GM21367 (cell line): ENCODE data around the gene EXOSC2.
"Not testable (repeated sequence)": the region's sequence is repeated elsewhere in the genome, so short reads cannot be mapped to it uniquely, and the experiment has no call there.

ENCODE experiments used
- ATAC-seq: cut with Tn5 transposase; IDR thresholded peaks from one replicate; pipeline ENCODE4 v1.9.1; 2021; ENCODE audit not compliant: unreplicated experiment

EXOSC2 gene

DNA sequence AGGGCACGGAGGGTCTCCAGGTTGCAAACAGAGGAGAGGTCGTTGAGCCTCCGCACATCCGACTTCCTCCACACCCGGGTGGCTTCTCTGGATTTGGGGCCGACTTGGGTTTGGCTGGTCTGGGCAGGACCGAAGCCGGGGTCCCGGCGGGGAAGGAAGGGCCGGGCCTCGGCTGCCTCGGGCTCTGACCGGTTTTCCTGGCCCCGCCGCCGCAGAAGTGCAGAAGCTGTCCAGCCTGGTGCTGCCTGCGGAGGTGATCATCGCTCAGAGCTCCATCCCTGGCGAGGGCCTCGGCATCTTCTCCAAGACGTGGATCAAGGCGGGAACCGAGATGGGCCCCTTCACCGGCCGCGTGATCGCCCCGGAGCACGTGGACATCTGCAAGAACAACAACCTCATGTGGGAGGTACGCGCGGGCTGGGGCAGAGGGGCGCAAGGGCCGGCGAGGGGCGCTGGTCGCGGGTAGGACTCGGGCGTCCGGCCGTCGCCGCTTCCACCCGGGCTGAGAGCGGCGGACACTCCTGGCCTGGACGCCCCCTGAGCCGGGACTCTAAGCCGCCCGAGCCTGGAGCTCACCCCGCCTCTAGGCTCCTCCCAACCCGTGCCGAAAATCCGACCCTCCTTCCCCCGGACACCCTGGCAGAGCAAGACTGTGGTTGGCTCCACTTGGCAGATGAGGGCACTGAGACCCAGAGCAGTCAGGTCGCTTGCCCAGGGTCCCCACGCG is 27.0 kb upstream of the EXOSC2 start:
- ATAC-seq = no peak

DNA sequence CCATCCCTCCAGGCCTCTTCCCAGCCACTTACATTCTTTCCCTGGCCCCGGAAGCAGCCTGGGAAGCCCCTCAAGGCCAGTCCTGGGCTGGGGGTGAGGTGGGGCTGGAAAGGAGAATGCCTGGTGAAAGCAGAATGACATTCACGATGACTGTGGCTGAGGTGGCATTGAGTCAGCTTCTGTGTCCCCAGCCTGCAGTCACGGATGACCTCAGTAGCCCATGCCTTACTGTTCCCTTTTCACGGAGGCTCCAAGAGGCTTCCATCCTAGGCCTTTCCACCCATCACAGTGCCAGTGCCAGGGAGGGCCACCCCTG is 26.5 kb upstream of the EXOSC2 start:
- no peak for ATAC-seq

DNA sequence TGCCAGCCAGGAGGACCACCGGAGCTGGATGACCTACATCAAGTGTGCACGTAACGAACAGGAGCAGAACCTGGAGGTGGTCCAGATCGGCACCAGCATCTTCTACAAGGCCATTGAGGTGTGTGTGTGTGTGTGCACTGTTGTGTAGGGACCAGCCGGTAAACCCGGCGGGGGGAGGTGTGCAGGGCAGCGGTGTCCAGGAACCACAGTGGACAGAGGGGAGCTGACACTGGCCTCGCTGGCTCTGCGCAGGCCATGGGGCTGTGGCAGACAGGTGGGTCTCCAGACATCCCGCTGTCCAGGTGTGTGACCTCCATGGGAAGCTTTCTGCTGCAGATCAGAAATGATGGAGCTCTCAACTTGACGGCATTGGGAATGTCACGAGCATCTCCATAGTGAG is 25.4 kb upstream of the EXOSC2 start:
- ATAC-seq = no peak

DNA sequence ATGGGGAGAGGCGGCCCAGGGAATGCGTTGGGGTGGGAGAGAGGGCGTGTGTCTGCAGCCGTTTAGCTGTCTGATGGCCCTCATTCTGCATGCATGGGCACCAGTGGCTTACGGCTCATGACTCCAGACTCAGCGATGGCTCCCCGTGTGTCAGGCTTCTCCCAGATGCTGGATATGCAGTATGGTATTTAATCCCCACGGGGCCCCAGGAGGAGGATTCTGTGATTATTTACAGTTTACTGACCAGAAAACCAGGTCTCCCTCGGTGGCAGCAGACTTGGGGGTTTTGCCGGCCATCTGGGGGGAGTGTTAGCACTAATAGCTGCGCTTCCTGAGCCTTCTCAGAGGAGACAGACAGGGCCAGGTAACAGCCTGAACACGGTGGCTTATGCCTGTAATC is 24.9 kb upstream of the EXOSC2 start:
- ATAC-seq = no peak

DNA sequence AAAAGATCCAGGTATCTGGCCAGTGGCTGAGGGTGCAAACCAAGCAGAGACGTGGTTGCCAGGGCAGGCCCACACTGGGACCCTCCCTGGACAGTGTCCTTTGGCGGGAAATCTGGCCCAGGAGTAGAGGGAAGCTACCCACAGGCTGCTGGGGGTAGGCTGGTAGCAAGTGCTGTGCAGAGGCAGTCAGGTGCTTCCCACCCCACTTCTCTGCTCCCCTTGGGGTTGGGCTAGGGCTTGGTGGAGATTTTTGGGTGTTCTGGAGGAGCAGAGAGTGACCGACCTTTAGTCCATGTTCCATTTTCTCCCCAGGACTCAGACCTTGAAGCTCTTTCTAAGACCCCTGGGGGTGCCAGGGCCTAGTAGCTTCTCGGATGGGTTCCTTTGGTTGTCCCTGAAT is 23.6 kb upstream of the EXOSC2 start:
- no peak for ATAC-seq

DNA sequence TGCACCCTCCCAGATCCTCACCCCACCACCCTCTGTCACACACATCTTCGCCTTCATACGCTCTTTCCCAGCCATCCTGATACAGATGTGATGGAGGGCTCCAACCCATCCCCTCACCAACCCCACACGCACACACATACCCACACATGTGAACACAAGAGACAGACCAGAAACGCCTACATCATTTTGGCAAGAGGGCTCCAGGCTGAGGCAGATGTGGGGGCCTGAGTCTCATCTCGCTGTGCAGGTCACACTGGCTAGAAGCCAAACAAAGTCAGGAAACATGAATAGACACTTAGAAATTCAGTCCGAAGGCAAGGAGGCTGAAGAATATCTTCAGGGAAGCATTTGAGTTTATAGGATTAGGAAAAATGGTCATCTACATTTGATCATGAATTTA is 22.9 kb upstream of the EXOSC2 start:
- no peak for ATAC-seq

DNA sequence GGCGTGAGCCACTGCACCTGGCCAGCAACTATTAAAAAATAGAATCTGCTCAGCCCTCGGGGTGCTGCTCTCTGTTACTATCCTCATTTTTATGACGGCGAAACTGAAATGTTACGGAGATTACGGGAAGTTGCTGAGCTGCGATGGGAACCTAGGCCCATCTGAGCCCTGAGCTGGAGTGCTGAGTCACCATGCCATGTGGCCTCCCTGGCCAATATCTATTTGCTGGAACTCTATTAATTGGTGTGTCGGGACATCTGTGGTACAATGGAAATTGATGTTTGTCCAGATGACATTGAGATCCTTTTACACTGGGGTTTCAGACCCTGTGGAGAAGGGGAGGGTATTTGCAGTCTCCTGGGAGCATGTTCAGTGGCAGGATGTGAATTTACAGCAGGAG is 21.1 kb upstream of the EXOSC2 start:
- ATAC-seq = no peak

DNA sequence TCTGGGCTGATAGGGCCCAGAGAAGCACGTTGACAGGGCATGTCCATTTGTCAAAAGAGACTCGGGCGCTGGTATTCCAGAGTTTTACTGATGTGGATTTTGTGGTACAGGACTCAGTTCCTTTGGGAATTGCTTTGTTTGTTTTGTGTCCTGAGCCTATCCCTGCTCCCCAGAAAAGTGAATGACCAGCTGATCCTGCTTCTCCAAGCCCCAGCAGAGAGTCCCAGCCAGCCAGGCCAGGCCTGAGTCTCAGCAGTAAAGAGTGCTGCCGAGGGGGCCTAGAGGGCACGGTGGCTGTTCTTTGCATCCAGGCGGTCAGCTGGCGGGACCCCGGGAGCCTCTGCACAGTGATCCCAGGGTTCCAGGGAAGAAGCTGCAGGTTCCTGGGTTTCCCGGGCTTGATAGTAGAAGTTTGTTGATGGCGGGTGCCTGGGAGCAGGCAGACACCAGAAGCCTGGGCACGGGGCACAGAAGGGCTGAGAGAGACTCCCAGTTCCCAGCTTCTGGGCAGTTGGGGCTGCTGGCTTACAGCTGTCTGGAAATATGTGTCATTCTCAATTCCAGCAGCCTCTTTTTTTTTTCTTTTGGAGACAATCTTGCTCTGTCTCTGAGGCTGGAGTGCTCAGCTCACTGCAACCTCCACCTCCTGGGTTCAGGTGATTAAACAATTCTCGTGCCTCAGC is 20.5 kb upstream of the EXOSC2 start:
- ATAC-seq = no peak

DNA sequence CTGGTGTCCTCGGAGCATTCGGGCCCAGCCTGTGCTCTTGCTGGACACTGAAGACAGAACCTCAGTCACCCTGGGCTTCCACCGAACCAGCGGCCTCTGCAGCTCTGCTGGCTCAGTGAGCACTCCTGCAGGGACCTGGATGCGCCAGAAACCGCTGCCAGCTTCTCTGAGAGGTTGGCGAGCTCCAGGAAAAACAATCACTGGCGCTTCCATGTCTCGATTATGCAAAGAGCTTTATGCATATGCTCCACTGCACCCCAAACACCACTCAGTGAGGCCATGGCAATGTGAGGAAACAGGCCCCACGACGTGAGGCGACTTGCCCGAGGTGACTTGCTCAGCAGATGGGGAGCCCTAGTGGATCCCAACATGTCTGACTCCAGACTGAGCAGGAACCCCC is 18.2 kb upstream of the EXOSC2 start:
- no peak for ATAC-seq

DNA sequence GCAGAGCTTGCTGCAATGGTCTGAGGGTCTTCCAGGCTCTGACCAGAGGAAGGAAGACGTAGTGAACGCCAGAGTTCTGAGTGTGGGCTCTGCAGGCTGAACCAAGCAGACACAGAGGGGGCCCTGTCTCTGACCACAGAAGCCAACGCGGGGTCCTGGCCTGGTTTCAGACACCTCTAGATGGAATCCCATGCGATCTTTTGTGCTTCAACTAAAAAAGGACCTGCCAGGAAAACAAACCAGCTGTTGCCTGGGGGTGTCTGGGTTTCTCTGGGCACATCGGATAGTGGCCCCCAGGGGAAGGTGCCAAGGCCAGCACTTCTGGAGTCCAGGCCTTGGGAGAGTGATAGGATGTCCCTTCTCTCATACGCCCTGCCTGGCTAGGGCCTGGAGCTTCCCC is 16.3 kb upstream of the EXOSC2 start:
- no peak for ATAC-seq

DNA sequence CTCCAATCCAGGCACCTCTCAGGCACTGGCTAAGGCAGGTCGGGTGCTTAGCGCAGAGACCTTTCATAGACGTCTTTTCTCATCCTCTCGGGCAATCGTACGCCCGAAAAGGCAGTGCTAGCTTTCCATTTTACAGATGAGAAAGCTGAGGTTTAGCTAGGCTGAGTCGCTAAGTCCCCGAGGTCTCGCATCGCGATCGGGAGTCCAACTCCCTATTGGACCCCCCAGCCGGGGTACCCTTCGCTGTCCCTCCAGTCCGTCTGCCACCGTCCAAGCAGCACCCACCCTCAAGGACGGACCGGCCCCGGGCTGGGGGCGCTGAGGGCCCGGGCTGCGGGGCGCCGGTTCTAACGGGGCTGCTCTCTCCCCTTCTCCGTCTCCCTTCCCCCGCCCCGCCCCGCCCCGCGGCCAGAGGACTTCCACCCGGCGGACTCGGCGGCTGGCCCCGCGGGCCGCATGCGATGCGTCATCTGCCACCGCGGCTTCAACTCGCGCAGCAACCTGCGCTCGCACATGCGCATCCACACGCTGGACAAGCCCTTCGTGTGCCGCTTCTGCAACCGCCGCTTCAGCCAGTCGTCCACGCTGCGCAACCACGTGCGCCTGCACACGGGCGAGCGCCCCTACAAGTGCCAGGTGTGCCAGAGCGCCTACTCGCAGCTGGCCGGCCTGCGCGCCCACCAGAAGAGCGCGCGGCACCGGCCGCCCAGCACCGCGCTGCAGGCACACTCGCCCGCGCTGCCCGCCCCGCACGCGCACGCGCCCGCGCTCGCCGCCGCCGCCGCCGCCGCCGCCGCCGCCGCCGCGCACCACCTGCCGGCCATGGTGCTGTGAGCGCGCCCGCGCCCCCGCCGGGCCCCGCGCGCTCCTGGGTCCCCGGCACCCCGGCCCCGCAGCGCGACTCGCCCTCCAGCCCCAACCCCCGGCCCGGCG is 12.5 kb upstream of the EXOSC2 start:
- ATAC-seq = no peak

DNA sequence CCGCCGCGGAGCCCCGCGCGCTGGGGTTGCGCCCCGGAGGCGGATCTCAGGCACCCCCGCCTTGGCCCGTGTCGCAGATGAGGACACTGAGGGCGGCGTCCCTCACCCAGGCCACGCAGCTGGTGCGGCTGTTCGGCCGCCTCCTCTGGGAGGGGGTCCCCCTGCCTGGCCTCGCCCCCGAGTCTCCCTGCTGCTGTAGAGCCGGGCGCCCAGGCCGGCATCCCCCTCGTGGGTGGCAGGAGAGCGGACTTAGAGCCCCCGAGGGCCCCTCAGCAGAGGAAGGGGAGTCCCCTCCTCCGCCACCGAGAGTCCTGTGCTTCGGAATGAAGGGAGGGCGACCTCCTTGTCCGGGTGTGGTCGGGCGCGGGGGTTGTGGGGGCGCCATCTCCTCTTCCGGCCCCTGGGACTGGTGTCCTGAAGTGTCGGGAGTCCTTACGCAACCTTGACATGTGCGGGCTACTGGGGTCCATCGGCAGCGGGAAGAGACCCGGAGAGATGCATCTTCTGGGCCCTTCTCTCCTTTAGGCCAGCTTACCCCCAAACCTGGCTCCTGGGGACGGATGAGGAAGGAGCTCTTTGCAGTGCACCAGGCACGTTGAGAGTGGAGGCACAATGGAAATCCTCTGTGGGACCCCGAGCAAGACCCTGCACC is 11.7 kb upstream of the EXOSC2 start:
- no peak for ATAC-seq

DNA sequence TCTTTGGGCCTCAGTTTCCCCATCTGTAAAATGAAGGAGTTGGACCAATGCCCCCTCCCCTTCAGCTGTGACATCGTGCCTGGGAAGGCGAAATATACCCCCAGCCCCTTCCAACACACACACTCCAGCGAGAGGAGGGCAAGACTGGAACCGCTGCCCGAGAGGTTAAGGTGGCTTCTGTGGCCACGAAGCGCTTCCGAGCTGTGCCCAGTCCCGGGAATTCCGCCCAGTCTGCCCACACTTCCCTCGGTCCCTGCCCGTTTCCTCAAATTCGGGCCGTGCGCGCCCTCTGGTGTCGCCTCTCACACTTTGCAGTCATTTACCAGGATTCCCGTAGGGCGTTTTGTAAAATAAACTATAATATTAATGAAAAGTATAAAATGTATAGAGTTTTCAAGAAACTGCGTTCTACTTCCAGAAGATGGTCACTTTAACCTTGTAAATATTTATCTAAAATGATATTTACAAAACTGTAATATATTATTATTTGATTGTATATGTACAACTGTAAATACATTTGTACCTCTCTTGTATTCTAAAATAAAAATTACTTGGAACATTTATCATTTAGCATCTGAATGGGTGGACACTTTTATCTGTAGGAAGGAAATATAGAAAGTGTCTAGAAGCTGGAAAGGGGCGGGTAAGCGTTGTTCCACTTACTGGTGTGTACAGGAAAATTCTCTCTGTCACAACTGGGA is 11.0 kb upstream of the EXOSC2 start:
- no peak for ATAC-seq

DNA sequence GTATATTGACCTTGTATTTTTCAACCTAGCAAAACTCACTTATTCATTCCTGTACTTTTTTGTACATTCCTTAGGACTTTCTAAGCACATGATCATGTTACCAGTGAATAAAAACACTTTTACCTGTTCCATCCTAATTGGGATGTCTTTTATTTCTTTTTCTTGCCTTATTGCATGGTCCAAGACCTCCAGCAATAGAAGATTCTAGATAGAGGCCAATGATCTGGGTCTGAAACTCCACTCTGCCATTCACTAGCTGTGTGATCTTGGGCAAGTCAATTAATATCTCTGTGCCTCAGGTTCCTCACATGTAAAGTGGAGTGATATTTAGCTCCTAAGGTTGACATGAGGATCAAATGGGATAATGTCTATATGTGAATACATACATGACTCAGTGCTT is 8.5 kb upstream of the EXOSC2 start:
- ATAC-seq = no peak

DNA sequence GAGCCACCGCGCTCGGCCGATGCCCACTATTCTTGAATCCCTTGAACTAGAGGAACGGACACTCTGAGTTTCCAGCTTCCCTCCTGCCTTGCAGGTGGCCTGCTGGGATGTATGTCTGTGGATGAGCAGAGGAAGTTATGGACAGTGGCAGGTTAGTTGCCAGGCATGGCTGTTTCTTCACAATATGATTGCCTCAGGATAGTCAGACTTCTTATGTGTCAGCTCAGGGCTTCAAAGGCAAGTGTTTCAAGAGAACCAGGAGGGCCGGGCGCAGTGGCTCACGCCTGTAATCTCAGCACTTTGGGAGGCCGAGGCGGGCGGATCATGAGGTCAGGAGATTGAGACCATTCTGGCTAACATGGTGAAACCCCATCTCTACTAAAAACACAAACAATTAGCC is 7.6 kb upstream of the EXOSC2 start:
- not testable (repeated sequence) for ATAC-seq

DNA sequence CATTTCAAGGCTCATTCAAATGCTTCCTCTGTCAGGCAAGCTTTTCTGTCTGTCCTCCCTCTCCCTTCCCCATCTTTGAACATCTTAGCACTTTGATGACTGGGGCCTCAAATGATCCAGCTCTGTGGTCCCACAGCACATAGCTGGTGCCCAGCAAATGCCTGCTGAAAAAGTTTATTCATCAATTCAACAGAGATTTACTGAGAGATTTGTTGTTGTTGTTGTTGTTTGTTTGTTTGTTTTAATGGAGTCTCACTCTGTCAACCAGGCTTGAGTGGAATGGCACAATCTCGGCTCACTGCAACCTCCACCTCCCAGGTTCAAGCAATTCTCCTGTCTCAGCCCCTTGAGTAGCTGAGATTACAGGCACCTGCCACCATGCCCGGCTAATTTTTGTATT is 6.0 kb upstream of the EXOSC2 start:
- ATAC-seq = no peak

DNA sequence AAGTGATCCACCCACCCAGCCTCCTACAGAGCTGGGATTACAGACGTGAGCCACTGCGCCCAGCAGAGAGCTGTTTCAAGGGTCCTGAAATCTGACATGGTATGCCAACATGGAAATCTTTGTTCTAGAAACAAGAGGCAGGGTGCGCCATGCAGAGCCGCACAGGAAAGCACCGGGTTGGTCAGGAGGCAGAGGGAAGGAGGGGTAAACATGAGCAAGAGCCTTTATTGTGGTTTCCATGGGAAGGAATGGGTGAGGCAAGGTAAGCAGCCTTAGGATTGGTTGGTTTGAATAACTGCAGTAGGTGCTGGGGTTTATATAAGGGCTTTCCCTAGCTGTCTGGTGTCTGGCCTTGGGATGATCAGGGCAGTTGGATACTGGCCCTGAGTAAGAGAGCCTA is 5.5 kb upstream of the EXOSC2 start:
- no peak for ATAC-seq

DNA sequence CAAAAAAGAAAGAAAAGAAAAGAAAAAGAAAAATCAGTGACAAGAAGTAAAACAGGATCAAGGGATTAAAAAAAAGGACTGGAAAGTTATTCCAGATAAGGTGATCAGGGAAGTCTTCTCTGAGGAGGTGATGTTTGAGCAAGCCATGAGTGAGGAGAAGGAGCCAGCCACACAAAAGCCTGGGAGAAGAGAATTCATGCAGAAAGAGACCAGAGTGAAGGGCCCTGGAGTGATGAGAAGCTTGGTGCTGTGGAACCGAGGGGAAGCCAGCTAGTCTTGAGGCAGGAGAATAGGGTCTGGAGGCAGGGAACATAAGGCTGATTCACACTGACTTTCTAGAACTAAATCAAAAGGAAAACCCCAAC is 4.0 kb upstream of the EXOSC2 start:
- no peak for ATAC-seq

DNA sequence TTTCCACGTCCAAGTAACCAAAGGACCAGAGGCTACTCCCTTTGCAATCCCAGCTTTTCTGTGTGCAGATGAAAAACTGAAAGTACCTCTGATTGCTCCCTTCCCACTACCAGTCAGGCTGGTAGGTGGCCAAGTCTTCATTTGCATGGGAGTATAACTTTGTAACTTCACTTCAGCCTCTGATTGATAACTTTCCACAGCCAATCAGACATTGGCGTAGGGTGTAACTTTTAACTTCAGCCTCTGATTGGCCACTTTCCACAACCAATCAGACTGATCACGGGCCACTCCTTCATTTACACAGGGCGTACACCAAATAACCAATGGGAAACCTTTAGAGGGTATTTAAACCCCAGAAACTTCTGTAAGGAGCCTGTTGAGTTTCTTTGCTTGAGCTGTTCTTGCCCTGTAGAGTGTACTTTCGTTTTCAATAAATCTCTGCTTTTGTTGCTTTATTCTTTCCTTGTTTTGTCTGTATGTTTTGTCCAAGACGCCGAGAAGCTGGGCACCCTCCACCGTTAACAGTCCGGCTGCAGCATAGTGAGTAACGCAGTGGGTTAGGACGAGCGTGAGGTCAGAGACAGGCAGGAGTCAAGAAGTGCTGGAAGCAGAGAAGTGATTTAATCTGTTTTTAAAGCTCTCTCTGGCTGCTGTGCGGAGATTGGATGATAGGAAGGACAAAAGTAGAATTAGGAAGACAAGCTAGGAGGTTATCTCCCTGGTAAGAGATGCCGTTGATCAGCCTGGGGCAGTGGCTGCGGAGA is 3.5 kb upstream of the EXOSC2 start:
- no peak for ATAC-seq

DNA sequence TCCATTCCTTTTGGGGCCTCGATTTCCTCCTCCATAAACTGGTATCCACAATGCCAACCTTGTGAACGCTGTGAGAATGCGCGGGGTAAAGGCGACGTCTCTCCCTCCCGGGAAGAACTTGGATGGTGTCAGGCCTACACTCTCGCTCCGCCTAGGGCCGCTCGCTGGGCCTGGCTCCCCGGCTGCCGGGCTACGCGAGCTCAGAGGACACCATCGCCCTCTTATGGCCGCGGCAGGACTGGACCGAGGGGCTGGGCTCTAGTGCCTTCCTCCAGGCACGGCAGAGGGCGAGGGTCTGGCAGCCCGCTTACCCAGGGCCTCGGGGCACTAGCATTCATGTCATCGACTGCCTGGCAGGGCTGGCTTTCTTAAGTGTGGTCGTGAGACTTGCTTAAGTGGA is 1.3 kb upstream of the EXOSC2 start:
- ATAC-seq = no peak
